RKO (cell line): Measurements from ENCODE around the gene LIPM.
A peak's percentile ranks its signal among the peaks of the same experiment; 100 is the strongest.

Experiments used
- DNase-seq: peaks from one replicate; pipeline ENCODE4 v3.0.0-alpha.2; 2016; ENCODE audit warnings: low spot score

The LIPM gene

GRCh38 chr10:88840881-88841280 lies 38.4 kb downstream of the LIPM start:
- no peak for DNase-seq

DNA sequence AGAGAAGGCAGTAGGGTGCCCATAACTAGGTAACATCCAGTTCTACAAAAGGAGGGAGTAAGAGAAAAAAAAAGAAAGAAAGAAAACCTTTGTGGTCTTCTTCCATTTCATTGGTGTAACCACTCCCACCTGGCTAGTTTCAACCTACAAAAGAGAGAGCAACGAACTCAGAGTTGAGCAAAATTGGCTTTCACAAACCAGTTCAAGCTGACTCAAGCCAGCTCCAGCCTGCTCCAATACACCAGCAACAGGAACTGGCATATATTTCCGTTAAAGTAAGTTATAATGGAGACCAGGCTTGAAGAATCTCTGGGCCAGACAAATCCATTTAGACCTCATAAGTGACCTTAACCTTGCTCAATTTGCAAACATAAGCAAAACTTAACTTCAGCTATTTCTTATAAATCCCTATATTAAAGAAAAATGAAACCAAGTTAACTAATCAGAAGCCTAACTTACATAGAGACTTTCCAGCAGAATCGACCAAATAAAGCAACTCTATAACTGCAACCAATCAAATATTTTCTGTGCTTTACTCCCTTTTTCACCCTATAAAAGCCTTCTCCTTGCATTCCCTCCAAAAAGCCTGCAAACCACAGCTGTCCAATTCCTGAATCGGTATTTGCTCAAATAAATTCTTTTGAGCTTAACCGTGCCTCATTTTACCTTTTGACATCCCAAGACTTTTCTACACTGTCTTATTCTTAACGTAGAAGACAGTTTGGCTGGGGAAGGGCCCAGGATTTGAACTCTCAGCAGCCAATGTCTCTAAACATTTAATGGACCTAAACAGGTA lies 39.0 kb downstream of the LIPM start:
- DNase-seq: no peak

DNA sequence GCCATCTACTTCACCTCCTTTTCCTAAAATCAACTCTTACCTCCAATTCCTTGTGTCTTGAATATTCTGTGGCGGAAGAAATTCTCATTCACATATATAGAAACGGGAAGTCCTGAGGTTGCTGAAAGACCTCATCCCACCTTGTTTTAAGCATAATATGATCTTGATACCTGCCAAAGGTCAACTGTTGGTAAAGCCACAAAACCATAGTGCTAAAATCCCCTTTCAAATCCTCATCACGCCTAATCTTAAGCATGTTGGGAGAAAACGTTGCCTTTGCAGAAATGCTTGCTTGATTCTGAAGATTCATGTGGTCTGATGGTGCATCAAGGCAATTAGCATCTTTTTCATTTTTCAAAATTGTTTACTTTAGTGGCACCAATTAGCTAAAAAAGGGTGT lies 40.6 kb downstream of the LIPM start:
- no peak for DNase-seq

GRCh38 chr10:88848499-88848898 lies 46.0 kb downstream of the LIPM start:
- DNase-seq: peak; percentile 75

DNA sequence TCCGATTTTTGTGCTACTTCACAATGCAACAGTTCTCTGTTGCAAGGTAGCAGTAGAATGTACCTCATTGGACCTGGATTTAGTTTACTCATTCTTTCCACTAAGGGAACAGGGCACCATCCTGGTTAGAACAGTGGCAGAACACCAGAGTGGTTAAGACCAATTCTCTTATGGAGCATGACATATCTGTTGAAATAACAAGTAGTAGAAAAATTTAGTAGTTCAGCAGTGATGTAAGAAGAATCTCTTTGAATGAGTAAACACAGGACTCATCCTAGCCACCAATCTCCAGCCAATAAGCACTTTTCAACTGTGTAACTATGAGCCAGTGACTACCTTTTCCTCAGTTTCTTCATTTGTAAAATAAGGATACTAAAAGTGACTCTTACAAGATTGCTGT lies 46.7 kb downstream of the LIPM start:
- DNase-seq: no peak

GRCh38 chr10:88850712-88851111 lies 48.2 kb downstream of the LIPM start:
- no peak for DNase-seq

DNA sequence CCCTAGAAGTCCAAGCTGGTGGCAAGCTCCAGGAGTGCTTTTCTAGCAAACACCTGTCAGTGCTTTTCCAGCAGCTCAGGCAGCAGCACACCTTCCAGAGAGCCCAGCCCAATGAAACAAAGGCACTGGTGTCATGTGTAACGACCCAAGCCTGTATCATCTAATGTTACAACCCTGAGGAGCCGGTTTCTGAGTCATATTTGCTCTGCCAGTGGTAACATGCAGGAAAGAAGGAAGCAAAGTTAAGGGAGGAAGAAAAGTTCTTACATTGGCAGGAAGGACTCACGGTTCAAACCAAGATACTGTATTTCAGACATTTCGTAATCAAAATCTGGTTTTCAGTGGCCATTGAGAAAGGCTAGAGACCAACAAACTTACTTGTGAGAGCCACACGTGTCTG lies 49.2 kb downstream of the LIPM start, which contains the start of gene ANKRD22:
ANKRD22 (minus strand) TSS at position 139 of the 400 bp plus-strand sequence. CDS start 237 bp downstream, outside the sequence.
- DNase-seq: no peak

- no peak for DNase-seq
Measured at GRCh38 chr10:88852327-88852726, 49.8 kb downstream of the LIPM start.

DNA sequence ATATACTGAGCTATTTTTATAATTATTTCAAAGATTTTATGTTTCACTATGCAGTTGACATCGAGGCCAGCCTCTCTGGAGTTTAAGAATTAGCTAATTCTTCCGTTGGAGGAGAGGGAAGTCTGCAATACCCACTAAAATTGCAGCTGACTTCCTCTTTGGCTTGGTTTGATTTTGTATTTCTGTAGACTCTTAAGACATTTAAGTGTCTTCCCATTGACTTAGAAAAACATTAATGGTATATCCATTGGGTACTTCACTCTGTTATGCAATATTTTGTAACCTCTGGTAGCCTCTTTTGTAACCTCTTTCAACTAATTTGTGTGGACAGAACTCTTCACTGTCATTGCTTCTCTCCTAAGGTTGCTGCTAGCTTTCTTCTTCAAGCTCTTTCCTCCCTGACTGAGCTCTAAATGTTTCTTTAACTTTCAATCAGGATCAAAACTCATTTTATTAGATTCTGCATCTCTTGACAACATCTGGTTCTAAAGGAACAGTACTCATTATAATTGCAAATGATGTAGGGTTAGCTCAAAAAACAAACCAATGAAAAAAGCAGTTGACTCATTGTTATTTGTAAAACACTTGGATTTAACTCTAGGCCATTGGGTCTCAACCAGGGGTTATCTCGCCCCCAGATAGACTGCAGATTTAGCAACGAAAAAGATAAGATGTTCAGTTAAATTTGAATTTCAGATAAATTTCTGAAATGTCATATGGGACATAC lies 50.8 kb downstream of the LIPM start:
- DNase-seq: no peak

- no peak for DNase-seq
Measured at GRCh38 chr10:88854684-88855083, 52.2 kb downstream of the LIPM start.

GRCh38 chr10:88857831-88858230 lies 55.3 kb downstream of the LIPM start:
- no peak for DNase-seq

- peak; percentile 44 for DNase-seq
Measured at GRCh38 chr10:88858491-88858890, 56.0 kb downstream of the LIPM start.

DNA sequence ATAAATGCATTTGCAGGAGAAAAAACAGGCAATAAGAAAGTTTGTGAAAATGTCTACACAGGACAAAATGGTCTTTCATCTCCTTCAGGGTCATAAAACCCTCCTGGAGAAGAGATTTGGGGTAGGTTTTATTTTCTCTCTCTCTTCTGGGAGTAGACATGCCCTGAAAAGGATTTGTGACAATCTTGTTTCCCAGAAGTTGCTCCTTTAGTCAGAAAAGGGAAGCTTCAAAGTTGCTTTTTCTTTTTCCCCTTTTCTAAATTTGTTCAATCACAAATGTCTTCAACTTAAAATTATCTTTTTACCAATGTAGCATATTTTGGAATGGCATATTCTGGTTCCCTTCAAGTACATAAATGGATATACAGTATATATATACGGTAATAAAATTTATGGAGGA lies 58.5 kb downstream of the LIPM start:
- DNase-seq: no peak

DNA sequence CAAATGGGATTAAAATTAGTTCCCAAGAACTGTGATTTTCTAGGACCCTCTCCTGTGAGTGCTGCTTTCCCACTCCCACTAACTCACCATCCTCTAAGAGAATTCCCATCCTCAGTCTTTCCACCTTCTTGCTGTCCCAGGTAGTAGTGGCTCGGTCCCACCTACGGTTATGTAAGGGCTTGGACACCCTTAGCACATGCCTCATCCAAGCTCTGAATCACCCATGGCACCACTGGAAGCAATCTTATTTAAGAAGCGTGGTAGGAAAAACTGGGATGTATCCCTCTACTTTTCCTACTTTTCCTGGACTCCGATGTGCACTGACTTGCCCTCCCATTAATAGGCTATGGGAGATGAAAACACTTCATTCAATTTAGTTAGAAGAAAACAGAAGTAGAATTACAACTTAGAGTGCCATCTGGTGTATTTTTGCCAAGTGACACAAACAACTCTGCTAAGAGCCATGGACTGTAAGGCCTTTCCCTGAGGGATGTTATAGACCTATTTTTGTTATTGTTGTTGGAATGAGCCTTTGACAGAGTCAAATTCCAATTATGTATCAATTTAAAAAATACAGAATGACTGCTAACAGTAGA lies 62.8 kb downstream of the LIPM start:
- peak; percentile 36 for DNase-seq

DNA sequence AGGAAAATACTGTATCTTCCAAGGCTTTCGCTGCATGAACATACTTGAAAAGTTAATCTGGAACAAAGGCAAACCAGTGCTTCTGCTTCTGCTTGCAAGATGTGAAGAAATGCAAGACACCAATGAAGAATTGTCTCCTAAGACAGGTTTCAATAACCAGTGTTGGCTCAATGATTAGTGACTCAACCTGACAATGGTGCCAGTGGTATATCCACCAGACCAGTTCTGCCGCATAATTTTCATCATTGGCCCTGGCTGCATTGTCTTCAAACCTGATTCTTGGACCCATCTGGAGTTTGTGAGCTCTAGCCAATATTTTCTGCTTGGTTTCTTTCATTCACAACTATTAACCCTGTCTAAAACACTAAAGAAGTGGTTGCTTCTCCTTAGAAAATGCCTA lies 63.9 kb downstream of the LIPM start:
- no peak for DNase-seq

- DNase-seq: no peak
Measured at GRCh38 chr10:88870089-88870488, 67.6 kb downstream of the LIPM start.
